Measurements from ENCODE around the gene ZNF385C.

DNA sequence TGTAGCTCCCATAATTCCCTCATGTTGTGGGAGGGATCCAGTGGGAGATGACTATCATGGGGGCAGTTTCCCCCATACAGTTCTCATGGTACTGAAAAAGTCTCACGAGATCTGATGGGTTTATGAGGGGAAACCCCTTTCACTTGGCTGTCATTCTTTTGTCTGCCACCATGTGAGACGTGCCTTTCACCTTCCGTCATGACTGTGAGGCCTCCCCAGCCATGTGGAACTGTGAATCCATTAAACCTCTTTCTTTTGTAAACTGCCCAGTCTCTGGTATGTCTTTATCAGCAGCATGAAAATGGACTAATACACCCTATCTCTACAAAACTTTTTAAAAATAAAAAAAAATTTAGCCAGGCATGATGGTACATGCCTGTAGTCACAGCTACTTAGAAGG, 41.6 kb downstream of the ZNF385C start:
- TF ChIP-seq, protein P1, sequence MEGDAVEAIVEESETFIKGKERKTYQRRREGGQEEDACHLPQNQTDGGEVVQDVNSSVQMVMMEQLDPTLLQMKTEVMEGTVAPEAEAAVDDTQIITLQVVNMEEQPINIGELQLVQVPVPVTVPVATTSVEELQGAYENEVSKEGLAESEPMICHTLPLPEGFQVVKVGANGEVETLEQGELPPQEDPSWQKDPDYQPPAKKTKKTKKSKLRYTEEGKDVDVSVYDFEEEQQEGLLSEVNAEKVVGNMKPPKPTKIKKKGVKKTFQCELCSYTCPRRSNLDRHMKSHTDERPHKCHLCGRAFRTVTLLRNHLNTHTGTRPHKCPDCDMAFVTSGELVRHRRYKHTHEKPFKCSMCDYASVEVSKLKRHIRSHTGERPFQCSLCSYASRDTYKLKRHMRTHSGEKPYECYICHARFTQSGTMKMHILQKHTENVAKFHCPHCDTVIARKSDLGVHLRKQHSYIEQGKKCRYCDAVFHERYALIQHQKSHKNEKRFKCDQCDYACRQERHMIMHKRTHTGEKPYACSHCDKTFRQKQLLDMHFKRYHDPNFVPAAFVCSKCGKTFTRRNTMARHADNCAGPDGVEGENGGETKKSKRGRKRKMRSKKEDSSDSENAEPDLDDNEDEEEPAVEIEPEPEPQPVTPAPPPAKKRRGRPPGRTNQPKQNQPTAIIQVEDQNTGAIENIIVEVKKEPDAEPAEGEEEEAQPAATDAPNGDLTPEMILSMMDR (IDR thresholded peaks at IDR 0.05): no peak
- no peak for TF ChIP-seq POLR2A (IDR thresholded peaks at IDR 0.05)

All from esophagus squamous epithelium (tissue), 4 donors.